Glutamatergic neuron (in vitro differentiated cells): ENCODE results near the gene HAS3. TPM values are rescaled to one million over a fixed set of nuclear protein-coding genes. Genes with fewer than 3 reads are reported as not detected.

Experiments
- DNase-seq: peaks from one replicate; pipeline ENCODE4 v3.0.0; 2022
- H3K27ac Mint-ChIP-seq: one replicate; pipeline ENCODE4 v1.8.0; 2020; ENCODE audit warnings: mild to moderate bottlenecking, mixed read lengths, inconsistent platforms; ENCODE audit not compliant: unreplicated experiment
- H3K27me3 Mint-ChIP-seq: one replicate; pipeline ENCODE4 v1.8.0; 2020; ENCODE audit warnings: mild to moderate bottlenecking, moderate library complexity, mixed read lengths, inconsistent platforms; ENCODE audit not compliant: unreplicated experiment
- H3K36me3 Mint-ChIP-seq: one replicate; pipeline ENCODE4 v1.8.0; 2020; ENCODE audit warnings: mild to moderate bottlenecking, mixed read lengths, inconsistent platforms; ENCODE audit not compliant: unreplicated experiment
- H3K4me1 Mint-ChIP-seq: one replicate; pipeline ENCODE4 v1.8.0; 2020; ENCODE audit warnings: mild to moderate bottlenecking, low read depth, mixed read lengths, inconsistent platforms; ENCODE audit not compliant: unreplicated experiment
- H3K4me3 Mint-ChIP-seq: one replicate; pipeline ENCODE4 v1.8.0; 2020; ENCODE audit warnings: mild to moderate bottlenecking, mixed read lengths, inconsistent platforms; ENCODE audit not compliant: unreplicated experiment
- H3K9me3 Mint-ChIP-seq: one replicate; pipeline ENCODE4 v1.8.0; 2020; ENCODE audit warnings: mild to moderate bottlenecking, moderate library complexity, mixed read lengths, inconsistent platforms; ENCODE audit not compliant: unreplicated experiment
- total RNA-seq: library from RNA; stranded (reverse); fragmentation: NEBNext Ultra II Directional; extraction: Animal tissue kit (Norgen Biotek cat#: 25700); gene quantifications from one replicate; pipeline ENCODE4 v1.2.1, GENCODE V29; 2021; ENCODE audit not compliant: unreplicated experiment
- TF ChIP-seq, protein P1 (sequence below): fragments of 200-600 bp; sonication (generic); IDR thresholded peaks from one replicate; pipeline ENCODE4 v1.5.0; 2021; ENCODE audit not compliant: partially characterized antibody, unreplicated experiment

Gene HAS3
- total RNA-seq, 1 donor from 2014 or later = 0.42 TPM

DNA sequence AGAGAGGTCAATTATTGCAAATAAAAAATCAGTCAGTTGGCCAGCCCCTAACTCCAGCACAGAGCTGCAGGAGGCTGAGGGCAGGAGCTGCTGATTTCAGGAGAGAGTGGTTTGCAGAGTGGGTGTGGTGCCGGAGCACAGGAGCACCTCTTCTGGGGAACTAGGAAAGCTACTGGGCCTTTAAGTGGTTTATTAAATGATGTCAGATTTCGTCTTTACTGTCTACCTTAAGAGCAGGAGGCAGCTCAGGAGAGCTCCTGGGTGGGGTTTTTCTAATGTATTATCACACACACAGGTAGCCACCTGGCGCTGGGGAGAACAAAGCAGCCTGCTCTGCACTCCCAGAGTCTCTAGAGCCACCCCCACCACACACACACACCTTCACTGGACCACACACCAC lies 11.5 kb upstream of the HAS3 start:
- no peak for DNase-seq
- H3K9me3 Mint-ChIP-seq = no peaks in the 10 kb centered on the region
- H3K4me1 Mint-ChIP-seq = no peaks in the 10 kb centered on the region
- peaks cover 1% of the 10 kb centered on the region for H3K27me3 Mint-ChIP-seq
- TF ChIP-seq, protein P1, sequence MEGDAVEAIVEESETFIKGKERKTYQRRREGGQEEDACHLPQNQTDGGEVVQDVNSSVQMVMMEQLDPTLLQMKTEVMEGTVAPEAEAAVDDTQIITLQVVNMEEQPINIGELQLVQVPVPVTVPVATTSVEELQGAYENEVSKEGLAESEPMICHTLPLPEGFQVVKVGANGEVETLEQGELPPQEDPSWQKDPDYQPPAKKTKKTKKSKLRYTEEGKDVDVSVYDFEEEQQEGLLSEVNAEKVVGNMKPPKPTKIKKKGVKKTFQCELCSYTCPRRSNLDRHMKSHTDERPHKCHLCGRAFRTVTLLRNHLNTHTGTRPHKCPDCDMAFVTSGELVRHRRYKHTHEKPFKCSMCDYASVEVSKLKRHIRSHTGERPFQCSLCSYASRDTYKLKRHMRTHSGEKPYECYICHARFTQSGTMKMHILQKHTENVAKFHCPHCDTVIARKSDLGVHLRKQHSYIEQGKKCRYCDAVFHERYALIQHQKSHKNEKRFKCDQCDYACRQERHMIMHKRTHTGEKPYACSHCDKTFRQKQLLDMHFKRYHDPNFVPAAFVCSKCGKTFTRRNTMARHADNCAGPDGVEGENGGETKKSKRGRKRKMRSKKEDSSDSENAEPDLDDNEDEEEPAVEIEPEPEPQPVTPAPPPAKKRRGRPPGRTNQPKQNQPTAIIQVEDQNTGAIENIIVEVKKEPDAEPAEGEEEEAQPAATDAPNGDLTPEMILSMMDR = no peak
- no peaks in the 10 kb centered on the region for H3K36me3 Mint-ChIP-seq
- no peak overlapping the region for H3K4me3 Mint-ChIP-seq
- no peak overlapping the region for H3K27ac Mint-ChIP-seq

GRCh38 chr16:69094501-69094900 lies 11.0 kb upstream of the HAS3 start:
- no peak overlapping the region for H3K4me3 Mint-ChIP-seq
- DNase-seq = no peak
- no peak overlapping the region for H3K27ac Mint-ChIP-seq
- H3K9me3 Mint-ChIP-seq = no peaks in the 10 kb centered on the region
- H3K27me3 Mint-ChIP-seq = peaks cover 1% of the 10 kb centered on the region
- TF ChIP-seq, protein P1 = no peak
- H3K4me1 Mint-ChIP-seq = no peaks in the 10 kb centered on the region
- H3K36me3 Mint-ChIP-seq = no peaks in the 10 kb centered on the region

DNA sequence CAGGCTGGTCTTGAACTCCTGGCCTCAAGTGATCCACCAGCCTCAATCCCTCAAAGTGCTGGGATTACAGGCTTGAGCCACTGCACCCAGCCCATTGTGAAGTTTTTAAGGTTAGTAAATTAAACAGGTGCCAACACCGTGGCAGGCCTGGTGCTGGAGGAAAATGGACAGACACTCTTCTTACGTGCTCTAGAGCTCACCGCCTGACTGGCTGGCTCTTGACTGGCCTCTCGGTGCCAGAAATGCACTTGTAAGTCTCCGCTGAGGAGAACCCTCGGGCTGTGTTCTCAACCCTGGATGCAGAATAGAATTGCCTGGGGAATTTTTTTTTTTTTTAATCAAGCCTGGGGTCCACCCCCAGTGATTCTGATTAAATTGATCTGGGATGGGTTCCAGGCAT lies 10.3 kb upstream of the HAS3 start:
- TF ChIP-seq, protein P1 = no peak
- no peak for DNase-seq
- Mint-ChIP-seq H3K4me3 (no peak overlapping the region), H3K4me1 (no peaks in the 10 kb centered on the region), H3K27me3 (peaks cover 1% of the 10 kb centered on the region), H3K27ac (no peak overlapping the region), H3K9me3 (no peaks in the 10 kb centered on the region), H3K36me3 (no peaks in the 10 kb centered on the region)

- H3K36me3 Mint-ChIP-seq = no peaks in the 10 kb centered on the region
- H3K27ac Mint-ChIP-seq = no peak overlapping the region
- H3K4me3 Mint-ChIP-seq = no peak overlapping the region
- H3K27me3 Mint-ChIP-seq = peaks cover under 1% of the 10 kb centered on the region
- TF ChIP-seq, protein P1 = no peak
- H3K9me3 Mint-ChIP-seq = no peaks in the 10 kb centered on the region
- no peaks in the 10 kb centered on the region for H3K4me1 Mint-ChIP-seq
- no peak for DNase-seq
Observed at GRCh38 chr16:69100071-69100691, 5.3 kb upstream of the HAS3 start.

DNA sequence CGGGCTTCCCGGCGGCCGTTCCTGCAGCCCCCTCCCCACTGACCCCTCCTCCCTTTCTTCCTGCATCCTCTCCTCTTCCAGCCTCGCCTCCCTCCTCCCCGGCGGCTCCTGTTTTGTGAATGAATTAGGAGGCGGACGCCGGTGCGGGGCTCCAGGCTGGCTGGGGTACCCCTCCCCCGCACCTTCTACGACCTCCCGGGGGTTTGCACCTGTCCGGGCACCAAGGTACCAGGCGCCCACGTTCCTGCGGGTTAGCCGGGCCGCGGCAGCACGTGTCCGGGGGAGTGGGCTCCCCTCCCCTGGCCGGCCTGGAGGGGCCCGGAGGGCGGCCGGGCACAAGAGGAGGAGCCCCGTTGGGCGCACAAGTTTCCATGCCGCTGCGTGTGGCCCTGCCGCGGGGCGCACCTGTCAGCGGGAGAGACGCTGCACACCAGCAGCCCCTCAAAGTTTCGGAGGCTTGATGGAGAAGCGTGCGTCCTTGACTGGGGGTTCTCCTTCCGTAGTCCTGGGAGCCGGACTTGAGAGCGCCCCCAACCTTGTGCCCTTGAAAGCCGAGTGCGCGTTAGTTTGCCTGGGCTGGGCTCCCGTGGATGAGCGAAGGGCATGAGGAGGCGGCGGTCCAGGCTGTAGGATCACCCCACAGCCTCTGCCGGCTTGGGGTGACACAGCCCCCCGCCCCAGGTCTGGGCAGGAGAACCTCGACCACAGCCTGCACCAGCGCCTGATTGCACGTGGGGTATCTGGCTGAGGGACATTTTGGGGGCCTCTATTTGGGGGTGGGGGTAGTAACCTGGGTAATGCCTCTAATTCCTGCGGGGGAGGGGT lies 1.2 kb downstream of the HAS3 start:
- Mint-ChIP-seq H3K9me3 (peaks cover 3% of the 10 kb centered on the region), H3K4me1 (peaks cover 6% of the 10 kb centered on the region), H3K27me3 (peaks cover 14% of the 10 kb centered on the region), H3K27ac (no peak overlapping the region), H3K4me3 (peak overlapping the region; percentile 84), H3K36me3 (no peaks in the 10 kb centered on the region)
- peak; percentile 36 for DNase-seq
- TF ChIP-seq, protein P1 = no peak
